ENCODE measurements around the gene ATG9A.
A peak's percentile ranks its signal among the peaks of the same experiment; 100 is the strongest.

The ATG9A gene

DNA sequence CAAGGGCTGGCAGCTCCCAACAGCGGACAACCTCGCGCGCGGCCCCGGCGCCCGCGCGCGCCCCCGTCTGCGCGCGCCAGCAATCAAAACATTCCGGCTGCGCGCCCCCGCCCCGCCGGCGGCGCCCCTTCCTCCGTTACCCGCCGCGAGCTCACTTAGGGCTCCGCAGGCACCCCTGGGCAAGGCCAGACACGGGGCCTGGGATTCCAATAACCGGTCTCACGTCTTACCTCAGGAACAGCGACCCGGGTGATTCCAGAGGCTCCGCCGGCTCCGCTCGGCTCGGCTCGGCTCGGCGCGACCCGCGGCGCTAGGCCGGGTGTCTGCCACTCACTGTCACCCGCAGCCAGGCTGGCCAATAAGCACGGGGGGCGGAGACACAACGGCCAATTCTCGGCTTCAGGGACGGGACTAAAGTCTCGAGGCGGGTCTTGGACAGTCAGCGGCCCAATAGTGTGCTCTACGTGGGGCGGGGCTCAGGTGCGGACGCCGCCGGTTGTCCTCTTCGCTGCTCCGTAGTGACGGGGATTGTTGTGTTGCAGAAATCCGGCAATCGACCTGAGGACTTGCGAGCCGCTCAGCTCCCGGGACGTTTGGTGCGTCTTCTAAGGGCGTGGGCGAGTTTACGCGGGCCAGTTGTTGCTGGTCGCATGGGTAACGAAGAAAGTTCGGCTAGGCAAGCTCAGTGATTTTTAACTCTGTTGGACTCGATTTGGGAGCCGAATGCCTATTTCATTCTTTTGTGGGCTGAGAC is at the start of gene ATG9A, which contains the start of gene ANKZF1:
Gene ATG9A (minus strand): TSS at position 332 of the 754 bp plus-strand sequence. CDS start 1,612 bp downstream, outside the sequence.
Gene ANKZF1 (plus strand): TSS at position 502 of the 754 bp plus-strand sequence. CDS start 452 bp downstream, outside the sequence.
- DNase-seq, result peak; percentile 100
- Mint-ChIP-seq H3K4me3 (peak within 1 kb of the TSS; percentile 95), H3K4me1 (peaks cover 54% of the 10 kb centered on the region), H3K36me3 (peaks cover 74% of the 10 kb centered on the region), H3K27me3 (no peaks in the 10 kb centered on the region), H3K27ac (peak within 1 kb of the TSS; percentile 100), H3K9me3 (no peaks in the 10 kb centered on the region)
- CTCF ChIA-PET, result interaction anchor here (1.1 to 2.0 kb wide), 5 partner anchors 22 to 70 kb away, joined by 4 to 12 read pairs (median 5); partner anchors contain the start of gene DNAJB2

DNA sequence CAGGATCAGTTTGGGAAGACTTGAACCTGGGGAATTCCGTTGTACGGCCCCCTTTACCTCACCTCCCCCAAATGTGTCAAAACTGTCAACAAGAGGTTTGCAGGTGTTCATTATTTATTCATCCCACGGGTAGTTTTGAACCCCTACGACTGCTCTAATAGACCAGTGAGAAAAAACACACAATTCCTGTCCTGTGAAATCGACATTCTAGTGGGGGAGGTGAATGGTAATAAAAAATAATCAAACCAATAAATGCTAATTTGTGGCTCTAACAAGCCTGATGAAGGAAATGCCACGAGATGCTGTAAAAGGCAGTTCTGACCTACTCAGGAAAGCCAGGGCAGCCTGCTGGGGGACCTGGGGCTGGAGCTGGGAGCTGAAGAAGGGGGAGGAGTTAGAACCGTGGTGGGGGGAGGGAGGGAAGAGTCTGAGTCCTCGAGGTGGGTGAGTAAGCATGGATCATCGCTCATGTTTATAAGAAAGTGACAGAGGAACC is 49.3 kb upstream of the ATG9A start:
- Mint-ChIP-seq H3K9me3 (no peaks in the 10 kb centered on the region), H3K27me3 (peaks cover 16% of the 10 kb centered on the region), H3K36me3 (peaks cover 25% of the 10 kb centered on the region), H3K27ac (peak overlapping the region; percentile 98), H3K4me3 (peak overlapping the region; percentile 92), H3K4me1 (peaks cover 42% of the 10 kb centered on the region)
- DNase-seq, result no peak
- CTCF ChIA-PET, result interaction anchor here (0.6 to 14.8 kb wide), 13 partner anchors 13 to 120 kb away, joined by 3 to 267 read pairs (median 5); partner anchors contain the start of genes ANKZF1, ATG9A and TUBA4A

- CTCF ChIA-PET, result interaction anchor here (0.6 to 14.8 kb wide), 20 partner anchors 8 to 120 kb away, joined by 3 to 267 read pairs (median 4); partner anchors contain the start of genes ANKZF1, ATG9A, GLB1L and STK16
- H3K27ac Mint-ChIP-seq, result peak overlapping the region; percentile 98
- peak; percentile 81 for DNase-seq
- H3K36me3 Mint-ChIP-seq, result peaks cover 19% of the 10 kb centered on the region
- H3K27me3 Mint-ChIP-seq, result peaks cover 18% of the 10 kb centered on the region
- H3K4me1 Mint-ChIP-seq, result peaks cover 41% of the 10 kb centered on the region
- H3K9me3 Mint-ChIP-seq, result no peaks in the 10 kb centered on the region
- H3K4me3 Mint-ChIP-seq, result peak overlapping the region; percentile 92
Measured at GRCh38 chr2:219277703-219278654, 48.5 kb upstream of the ATG9A start.

DNA sequence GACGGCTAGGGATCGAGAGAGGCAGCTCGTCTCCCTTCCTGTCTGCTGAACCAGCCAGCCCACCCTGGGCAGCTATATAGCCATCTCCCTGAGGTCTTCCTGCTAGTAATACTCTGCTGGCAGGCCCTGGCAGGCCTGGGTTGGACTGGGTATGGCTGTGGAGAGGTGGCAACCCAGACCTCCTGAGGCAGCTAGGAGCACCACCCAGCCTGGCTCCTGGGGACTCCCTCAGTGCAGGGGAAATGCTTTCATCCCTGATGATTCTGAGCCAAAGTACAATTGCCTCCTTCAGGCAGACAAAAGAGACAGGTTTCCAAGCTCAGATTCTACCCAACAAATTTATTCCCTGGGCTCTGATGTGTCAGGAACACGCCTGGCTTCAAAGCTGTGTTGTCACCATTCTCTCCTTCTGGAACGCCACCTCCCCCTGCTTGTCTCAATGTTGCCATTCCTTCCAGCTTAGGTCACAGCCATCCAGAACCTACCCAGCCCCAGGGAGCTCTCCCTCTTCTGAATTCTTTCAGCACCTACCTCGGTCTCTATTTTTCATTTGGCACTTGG is 45.0 kb upstream of the ATG9A start:
- Mint-ChIP-seq H3K27ac (no peak overlapping the region), H3K27me3 (peaks cover 51% of the 10 kb centered on the region), H3K9me3 (no peaks in the 10 kb centered on the region), H3K36me3 (no peaks in the 10 kb centered on the region), H3K4me1 (peaks cover 21% of the 10 kb centered on the region), H3K4me3 (no peak overlapping the region)
- no peak for DNase-seq
- CTCF ChIA-PET, result interaction anchor here (14.8 kb wide), 1 partner anchor 21 kb away, joined by 267 read pairs; no protein-coding TSS in a partner anchor

- H3K36me3 Mint-ChIP-seq, result no peaks in the 10 kb centered on the region
- peaks cover 54% of the 10 kb centered on the region for H3K27me3 Mint-ChIP-seq
- H3K4me3 Mint-ChIP-seq, result no peak overlapping the region
- H3K27ac Mint-ChIP-seq, result no peak overlapping the region
- DNase-seq, result no peak
- CTCF ChIA-PET, result interaction anchor here (14.8 kb wide), 1 partner anchor 21 kb away, joined by 267 read pairs; no protein-coding TSS in a partner anchor
- no peaks in the 10 kb centered on the region for H3K9me3 Mint-ChIP-seq
- H3K4me1 Mint-ChIP-seq, result peaks cover 19% of the 10 kb centered on the region
Measured at GRCh38 chr2:219273937-219274336, 44.5 kb upstream of the ATG9A start.

- CTCF ChIA-PET, result interaction anchor here (0.7 to 14.8 kb wide), 3 partner anchors 22 to 1461 kb away, joined by 3 to 267 read pairs (median 5); no protein-coding TSS in a partner anchor
- Mint-ChIP-seq H3K9me3 (no peaks in the 10 kb centered on the region), H3K27me3 (peaks cover 54% of the 10 kb centered on the region), H3K4me3 (no peak overlapping the region), H3K36me3 (no peaks in the 10 kb centered on the region), H3K27ac (no peak overlapping the region), H3K4me1 (peaks cover 10% of the 10 kb centered on the region)
- no peak for DNase-seq
Measured at GRCh38 chr2:219272995-219273394, 43.6 kb upstream of the ATG9A start.

DNA sequence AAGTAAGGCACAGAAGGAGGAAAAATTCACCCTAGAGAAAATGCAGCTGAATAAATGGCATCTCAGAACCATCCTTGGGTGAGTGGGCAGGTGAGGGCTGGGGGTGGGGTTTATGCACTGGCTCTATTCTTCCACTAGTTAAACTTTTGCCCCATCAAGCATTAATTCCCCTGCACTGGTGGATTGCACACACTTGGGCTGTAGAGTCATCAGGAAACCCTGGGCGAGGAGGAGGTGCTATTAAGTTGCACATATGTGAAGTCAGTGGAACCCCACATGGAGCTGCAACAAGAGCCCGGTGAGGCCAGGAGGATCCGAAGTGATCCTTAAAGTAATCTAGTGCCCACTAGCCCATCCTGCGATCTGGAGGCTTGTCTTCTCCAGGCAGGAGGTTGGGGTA is 42.9 kb upstream of the ATG9A start:
- Mint-ChIP-seq H3K27me3 (peaks cover 54% of the 10 kb centered on the region), H3K9me3 (no peaks in the 10 kb centered on the region), H3K4me3 (no peak overlapping the region), H3K36me3 (no peaks in the 10 kb centered on the region), H3K4me1 (peaks cover 3% of the 10 kb centered on the region), H3K27ac (no peak overlapping the region)
- DNase-seq, result no peak
- CTCF ChIA-PET, result interaction anchor here (1.1 kb wide), 1 partner anchor 22 kb away, joined by 5 read pairs; no protein-coding TSS in a partner anchor

DNA sequence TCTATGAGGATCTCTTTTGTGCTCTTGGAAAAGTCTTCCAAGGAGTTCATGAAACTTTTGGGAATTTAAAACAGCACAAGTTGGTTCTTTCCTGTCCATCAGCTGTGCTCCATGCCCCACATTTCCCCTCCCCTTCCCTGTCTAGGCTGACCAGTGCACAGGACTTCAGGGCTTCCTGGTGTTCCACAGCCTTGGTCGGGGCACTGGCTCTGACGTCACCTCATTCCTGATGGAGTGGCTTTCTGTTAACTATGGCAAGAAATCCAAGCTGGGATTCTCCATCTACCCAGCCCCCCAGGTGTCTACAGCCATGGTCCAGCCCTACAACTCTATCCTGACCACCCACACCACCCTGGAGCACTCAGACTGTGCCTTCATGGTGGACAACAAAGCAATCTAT is 41.6 kb upstream of the ATG9A start:
- CTCF ChIA-PET, result interaction anchor here (2.3 kb wide), 1 partner anchor 24 kb away, joined by 9 read pairs; no protein-coding TSS in a partner anchor
- no peaks in the 10 kb centered on the region for H3K4me1 Mint-ChIP-seq
- H3K27me3 Mint-ChIP-seq, result peaks cover 65% of the 10 kb centered on the region
- DNase-seq, result no peak
- no peak overlapping the region for H3K4me3 Mint-ChIP-seq
- H3K9me3 Mint-ChIP-seq, result no peaks in the 10 kb centered on the region
- no peak overlapping the region for H3K27ac Mint-ChIP-seq
- no peaks in the 10 kb centered on the region for H3K36me3 Mint-ChIP-seq

DNA sequence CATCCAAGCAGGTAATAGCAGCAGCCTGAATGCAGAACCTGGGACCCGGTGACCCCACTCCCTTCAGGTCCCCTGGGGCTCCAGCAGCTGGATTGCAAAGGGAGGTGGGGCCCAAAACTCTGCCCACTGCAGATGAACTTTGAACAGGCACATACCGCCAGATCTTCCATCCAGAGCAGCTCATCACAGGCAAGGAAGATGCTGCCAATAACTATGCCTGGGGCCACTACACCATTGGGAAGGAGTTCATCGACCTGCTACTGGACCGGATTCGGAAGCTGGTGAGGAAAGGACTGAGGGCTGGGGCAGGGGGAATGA is 40.6 kb upstream of the ATG9A start:
- H3K27ac Mint-ChIP-seq, result no peak overlapping the region
- DNase-seq, result no peak
- CTCF ChIA-PET, result interaction anchor here (1.7 to 2.3 kb wide), 2 partner anchors 8 to 25 kb away, joined by 4 to 9 read pairs; no protein-coding TSS in a partner anchor
- H3K27me3 Mint-ChIP-seq, result peaks cover 65% of the 10 kb centered on the region
- no peaks in the 10 kb centered on the region for H3K36me3 Mint-ChIP-seq
- H3K4me1 Mint-ChIP-seq, result no peaks in the 10 kb centered on the region
- no peaks in the 10 kb centered on the region for H3K9me3 Mint-ChIP-seq
- no peak overlapping the region for H3K4me3 Mint-ChIP-seq

DNA sequence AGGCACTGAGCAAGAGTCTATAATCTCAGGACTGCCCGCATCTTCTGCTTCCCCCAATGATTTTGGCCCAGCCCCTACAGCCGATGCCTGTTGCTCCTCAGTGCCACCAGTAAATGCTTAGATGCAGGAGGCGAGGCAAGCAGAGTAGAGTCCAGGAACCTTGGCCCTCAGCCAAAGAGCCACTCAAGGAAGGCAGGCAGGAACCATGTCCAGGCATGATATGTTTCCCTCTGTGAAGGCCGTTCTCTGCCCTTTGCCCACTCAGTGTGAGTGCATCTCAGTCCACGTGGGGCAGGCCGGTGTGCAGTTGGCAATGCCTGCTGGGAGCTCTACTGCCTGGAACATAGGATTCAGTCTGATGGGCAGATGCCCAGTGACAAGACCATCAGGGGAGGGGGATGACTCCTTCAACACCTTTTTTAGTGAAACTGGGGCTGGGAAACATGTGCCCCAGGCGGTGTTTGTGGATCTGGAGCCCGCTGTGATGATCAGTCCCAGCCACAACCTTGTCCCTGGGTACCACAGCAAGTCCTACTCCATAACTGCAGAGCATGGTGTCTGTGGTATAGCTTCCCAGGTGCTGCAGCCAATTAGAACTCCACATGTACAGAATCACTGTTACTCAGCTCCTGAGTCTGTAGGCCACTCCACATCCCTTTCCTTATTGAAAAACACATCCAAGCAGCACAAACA is 40.1 kb upstream of the ATG9A start:
- no peak overlapping the region for H3K27ac Mint-ChIP-seq
- DNase-seq, result no peak
- no peaks in the 10 kb centered on the region for H3K9me3 Mint-ChIP-seq
- H3K27me3 Mint-ChIP-seq, result peaks cover 61% of the 10 kb centered on the region
- no peaks in the 10 kb centered on the region for H3K36me3 Mint-ChIP-seq
- H3K4me3 Mint-ChIP-seq, result no peak overlapping the region
- CTCF ChIA-PET, result interaction anchor here (1.7 to 2.3 kb wide), 2 partner anchors 8 to 26 kb away, joined by 4 to 9 read pairs; no protein-coding TSS in a partner anchor
- H3K4me1 Mint-ChIP-seq, result no peaks in the 10 kb centered on the region

- no peak for DNase-seq
- H3K9me3 Mint-ChIP-seq, result no peaks in the 10 kb centered on the region
- peaks cover 54% of the 10 kb centered on the region for H3K27me3 Mint-ChIP-seq
- no peak overlapping the region for H3K4me3 Mint-ChIP-seq
- H3K27ac Mint-ChIP-seq, result no peak overlapping the region
- H3K36me3 Mint-ChIP-seq, result no peaks in the 10 kb centered on the region
- CTCF ChIA-PET, result interaction anchor here (1.7 to 3.3 kb wide), 2 partner anchors 9 to 26 kb away, joined by 4 to 12 read pairs; no protein-coding TSS in a partner anchor
- no peaks in the 10 kb centered on the region for H3K4me1 Mint-ChIP-seq
Measured at GRCh38 chr2:219268294-219268693, 38.9 kb upstream of the ATG9A start.

DNA sequence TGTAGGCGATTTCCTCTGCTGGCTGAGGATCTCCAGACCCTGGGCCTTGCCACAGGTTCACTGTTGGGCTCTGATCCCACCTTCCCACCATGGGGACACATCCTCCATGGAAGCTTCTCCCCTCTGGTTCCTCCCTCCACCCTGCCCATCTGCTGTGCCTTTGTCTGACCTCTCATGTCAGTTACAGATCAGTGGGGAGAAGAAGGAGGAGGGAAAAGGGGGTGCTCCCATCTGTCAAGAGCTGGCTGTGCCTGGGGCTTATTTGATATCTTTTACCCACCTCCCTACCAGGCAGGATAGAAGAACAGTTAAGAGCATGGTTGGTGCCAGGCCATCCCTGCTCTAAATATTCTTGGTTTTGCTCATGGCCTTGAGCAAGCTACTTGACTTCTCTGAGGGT is 37.5 kb upstream of the ATG9A start:
- no peaks in the 10 kb centered on the region for H3K36me3 Mint-ChIP-seq
- H3K27ac Mint-ChIP-seq, result no peak overlapping the region
- peaks cover 47% of the 10 kb centered on the region for H3K27me3 Mint-ChIP-seq
- no peaks in the 10 kb centered on the region for H3K9me3 Mint-ChIP-seq
- no peaks in the 10 kb centered on the region for H3K4me1 Mint-ChIP-seq
- H3K4me3 Mint-ChIP-seq, result no peak overlapping the region
- DNase-seq, result no peak
- CTCF ChIA-PET, result interaction anchor here (0.6 to 3.3 kb wide), 2 partner anchors 10 to 28 kb away, joined by 3 to 12 read pairs; no protein-coding TSS in a partner anchor

DNA sequence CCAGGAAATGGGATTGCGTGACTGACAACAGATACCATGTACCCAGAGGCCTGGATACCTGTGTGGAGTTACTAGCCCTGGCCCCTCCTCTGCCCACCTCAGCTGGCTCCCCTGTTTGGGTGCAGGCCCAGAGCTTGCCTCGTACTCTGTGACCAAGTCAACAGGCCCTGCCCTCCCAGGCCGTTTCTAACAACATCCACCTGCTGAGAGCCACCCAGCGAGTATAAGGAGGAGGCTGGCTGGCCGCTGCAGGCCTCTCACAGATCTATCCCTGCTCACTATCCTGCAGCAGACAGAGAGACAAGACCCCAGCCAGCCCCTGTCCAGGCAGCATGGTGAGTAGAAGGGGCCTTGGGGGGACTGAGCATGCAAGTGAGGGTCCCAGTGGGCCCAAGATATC is 36.8 kb upstream of the ATG9A start:
- H3K36me3 Mint-ChIP-seq, result no peaks in the 10 kb centered on the region
- H3K9me3 Mint-ChIP-seq, result no peaks in the 10 kb centered on the region
- CTCF ChIA-PET, result interaction anchor here (1.0 to 3.3 kb wide), 2 partner anchors 12 to 28 kb away, joined by 5 to 12 read pairs; no protein-coding TSS in a partner anchor
- peaks cover 47% of the 10 kb centered on the region for H3K27me3 Mint-ChIP-seq
- no peak for DNase-seq
- H3K27ac Mint-ChIP-seq, result no peak overlapping the region
- H3K4me3 Mint-ChIP-seq, result no peak overlapping the region
- no peaks in the 10 kb centered on the region for H3K4me1 Mint-ChIP-seq
